IMR-90 (cell line): ENCODE results near the gene SATB2. TPM values are rescaled to one million over a fixed set of nuclear protein-coding genes. Genes with fewer than 3 reads are reported as not detected.

ENCODE experiments used
- ATAC-seq: fragments of 200-7000 bp; cut with Tn5 transposase; 2 replicates; pipeline ENCODE4 v1.9.1; 2020; ENCODE audit warnings: low read depth, mild to moderate bottlenecking, moderate library complexity
- BruUV-seq: library from RNA; stranded (reverse); fragments of 400-500 nt; replicated peaks from 2 replicates; lab custom pipeline; 2021; lab: Mats Ljungman, UMichigan
- CTCF ChIA-PET: fragments of 300-600 bp; formaldehyde crosslinking; extraction: SDS; loops from one replicate; lab custom pipeline; 2021; ENCODE audit warnings: antibody characterized with exemption; lab: Yijun Ruan, JAX
- POLR2A ChIA-PET: fragments of 300-600 bp; sonication (Branson Sonifier 250); formaldehyde crosslinking; loops from one replicate; lab custom pipeline; 2022; ENCODE audit warnings: antibody characterized with exemption; ENCODE audit not compliant: unreplicated experiment; lab: Charles Lee
- DNase-seq: peaks from one replicate; pipeline ENCODE4 v3.0.0; 2013
- H2AFZ ChIP-seq: replicated peaks from 2 replicates; pipeline ENCODE3; 2013; ENCODE audit warnings: low read length, mild to moderate bottlenecking; ENCODE audit not compliant: poor library complexity
- H2AK5ac ChIP-seq: 2 replicates; pipeline ENCODE4 v1.6.1; 2013; ENCODE audit warnings: low read depth, low read length, inconsistent platforms
- H2AK9ac ChIP-seq: replicated peaks from 2 replicates; pipeline ENCODE3; 2013; ENCODE audit warnings: mild to moderate bottlenecking, low read depth, low read length, moderate library complexity; ENCODE audit not compliant: poor library complexity
- H2BK120ac ChIP-seq: 2 replicates; pipeline ENCODE4 v1.6.1; 2013; ENCODE audit warnings: low read depth, low read length, inconsistent platforms
- H2BK15ac ChIP-seq: 3 replicates; pipeline ENCODE4 v1.6.1; 2013; ENCODE audit warnings: low read depth, low read length, inconsistent platforms
- H2BK20ac ChIP-seq: 2 replicates; pipeline ENCODE4 v1.6.1; 2013; ENCODE audit warnings: low read depth, mild to moderate bottlenecking, inconsistent platforms, low read length, moderate library complexity
- H2BK5ac ChIP-seq: 2 replicates; pipeline ENCODE4 v1.6.1; 2013; ENCODE audit warnings: mild to moderate bottlenecking, low read depth, low read length, inconsistent platforms; ENCODE audit not compliant: poor library complexity, severe bottlenecking
- H3K14ac ChIP-seq: replicated peaks from 2 replicates; pipeline ENCODE4 v1.6.1; 2013; ENCODE audit warnings: low read depth, low read length, inconsistent platforms
- H3K18ac ChIP-seq: 2 replicates; pipeline ENCODE4 v1.6.1; 2013; ENCODE audit warnings: low read depth, low read length, control low read depth
- H3K23ac ChIP-seq: 2 replicates; pipeline ENCODE4 v1.6.1; 2013; ENCODE audit warnings: low read depth, low read length, inconsistent platforms
- H3K27ac ChIP-seq: 2 replicates; pipeline ENCODE4 v1.5.1; 2013; ENCODE audit warnings: mild to moderate bottlenecking, control low read depth, low read length; ENCODE audit not compliant: insufficient read depth
- H3K27me3 ChIP-seq: 2 replicates; pipeline ENCODE4 v1.6.1; 2013; ENCODE audit warnings: low read length; ENCODE audit not compliant: control insufficient read depth, insufficient read depth
- H3K36me3 ChIP-seq: 2 replicates; pipeline ENCODE4 v1.6.1; 2013; ENCODE audit warnings: low read length, mixed read lengths; ENCODE audit not compliant: control insufficient read depth, insufficient read depth
- H3K4ac ChIP-seq: 2 replicates; pipeline ENCODE4 v1.6.1; 2013; ENCODE audit warnings: low read depth, low read length, inconsistent platforms
- H3K4me1 ChIP-seq: 2 replicates; pipeline ENCODE4 v1.6.1; 2013; ENCODE audit warnings: low read length, mixed read lengths; ENCODE audit not compliant: control insufficient read depth, insufficient read depth
- H3K4me2 ChIP-seq: 2 replicates; pipeline ENCODE4 v1.6.1; 2013; ENCODE audit warnings: low read depth, mild to moderate bottlenecking, control low read depth, low read length, moderate library complexity
- H3K4me3 ChIP-seq: 2 replicates; pipeline ENCODE4 v1.5.1; 2013; ENCODE audit warnings: low read depth, mild to moderate bottlenecking, control low read depth, low read length, moderate library complexity; ENCODE audit not compliant: insufficient read depth
- H3K56ac ChIP-seq: 2 replicates; pipeline ENCODE4 v1.6.1; 2013; ENCODE audit warnings: low read length, inconsistent platforms; ENCODE audit not compliant: insufficient read depth; ENCODE audit errors: extremely low read depth
- H3K79me1 ChIP-seq, 2 experiments: 2 replicates each; pipeline ENCODE4 v1.6.1; 2013; ENCODE audit warnings: low read length in 2 of 2, inconsistent platforms in 1 of 2, low read depth in 1 of 2
- H3K9ac ChIP-seq: 2 replicates; pipeline ENCODE4 v1.6.1; 2013; ENCODE audit warnings: low read depth, low read length, control low read depth
- H3K9me1 ChIP-seq: 2 replicates; pipeline ENCODE4 v1.6.1; 2013; ENCODE audit warnings: low read length, inconsistent platforms; ENCODE audit not compliant: insufficient read depth
- H3K9me3 ChIP-seq: 2 replicates; pipeline ENCODE4 v1.6.1; 2013; ENCODE audit warnings: low read length; ENCODE audit not compliant: control insufficient read depth, insufficient read depth
- H4K20me1 ChIP-seq: 2 replicates; pipeline ENCODE4 v1.6.1; 2013; ENCODE audit warnings: low read length, inconsistent platforms; ENCODE audit not compliant: insufficient read depth
- H4K5ac ChIP-seq: 2 replicates; pipeline ENCODE4 v1.6.1; 2013; ENCODE audit warnings: mild to moderate bottlenecking, low read depth, low read length, control low read depth
- H4K8ac ChIP-seq, 2 experiments: 2 replicates each; pipeline ENCODE4 v1.6.1; 2013; ENCODE audit warnings: low read depth in 2 of 2, low read length in 2 of 2, control low read depth in 1 of 2, inconsistent platforms in 1 of 2
- H4K91ac ChIP-seq: 2 replicates; pipeline ENCODE4 v1.6.1; 2013; ENCODE audit warnings: low read depth, low read length, inconsistent platforms; ENCODE audit not compliant: insufficient read depth
- ELK1 ChIP-seq: fragments of 150-350 bp; IDR thresholded peaks from 2 replicates; pipeline ENCODE4 v1.6.1; 2016; ENCODE audit warnings: low read depth, mild to moderate bottlenecking, low read length, moderate library complexity, borderline replicate concordance
- FOS ChIP-seq: fragments of 150-350 bp; IDR thresholded peaks from 2 replicates; pipeline ENCODE4 v1.6.1; 2016; ENCODE audit warnings: low read depth, low read length
- MAFK ChIP-seq: IDR thresholded peaks from 2 replicates; pipeline ENCODE4 v1.6.1; 2012; ENCODE audit warnings: low read depth, low read length, improper control_type of control experiment
- MAZ ChIP-seq: IDR thresholded peaks from 2 replicates; pipeline ENCODE4 v1.6.1; 2012; ENCODE audit warnings: low read depth, mild to moderate bottlenecking, low read length, improper control_type of control experiment, moderate library complexity, borderline replicate concordance
- NFE2L2 ChIP-seq: fragments of 150-350 bp; IDR thresholded peaks from 2 replicates; pipeline ENCODE4 v1.6.1; 2016; ENCODE audit warnings: low read depth, mild to moderate bottlenecking, low read length
- POLR2A ChIP-seq: IDR thresholded peaks from 2 replicates; pipeline ENCODE4 v1.6.1; 2012; ENCODE audit warnings: mild to moderate bottlenecking, low read depth, low read length
- RAD21 ChIP-seq: IDR thresholded peaks from 2 replicates; pipeline ENCODE4 v1.6.1; 2012; ENCODE audit warnings: low read length, improper control_type of control experiment
- RFX5 ChIP-seq: IDR thresholded peaks from 2 replicates; pipeline ENCODE4 v1.8.0; 2012; ENCODE audit warnings: low read depth, mild to moderate bottlenecking, low read length, moderate library complexity
- USF2 ChIP-seq: fragments of 150-350 bp; IDR thresholded peaks from 2 replicates; pipeline ENCODE4 v1.6.1; 2017; ENCODE audit warnings: mild to moderate bottlenecking, antibody characterized with exemption, low read length, low read depth
- WGBS, 2 experiments: methylation state at CpG; one replicate each; pipeline versions ENCODE4 v1.1.5 to v1.1.7; 2013; ENCODE audit warnings: missing lambda C conversion rate in 2 of 2; ENCODE audit not compliant: insufficient read length in 1 of 2; ENCODE audit errors: extremely low coverage in 2 of 2; 5-methylcytosine and 5-hydroxymethylcytosine counted together
- dilution Hi-C: fragments of 300-500 bp; cut with HindIII; formaldehyde crosslinking; loops from one replicate; pipeline ENCODE4 v1.14.3; 2018; ENCODE audit warnings: low sequenced_read_pairs; ENCODE audit not compliant: unreplicated experiment
- in situ Hi-C: fragments of 300-500 bp; cut with MboI; formaldehyde crosslinking; loops from 3 replicates; pipeline ENCODE4 v1.14.3; 2019; ENCODE audit warnings: low sequenced_read_pairs, inconsistent platforms, mixed read lengths
- intact Hi-C: fragments of 100-400 bp; cut with micrococcal nuclease; formaldehyde crosslinking; loops from 2 replicates; pipeline ENCODE4 v1.10.0; 2022
- polyA plus RNA-seq, 3 experiments: library from polyadenylated mRNA; depleted of rRNA; stranded (reverse); fragments of >200 nt; gene quantifications; 2 replicates each; pipeline ENCODE4 v1.2.3, GENCODE V29; 2012; ENCODE audit warnings: low replicate concordance in 1 of 3
- total RNA-seq: library from RNA; depleted of rRNA; stranded (reverse); fragments of >200 nt; gene quantifications from 2 replicates; pipeline ENCODE4 v1.2.3, GENCODE V29; 2012

Gene SATB2
- total and polyA plus RNA-seq, 2 of the 4 experiments (the other 2 are of a cell fraction), result 6.2 to 8.4 TPM

- H3K4ac ChIP-seq, result no peak overlapping the region
- H4K8ac ChIP-seq, result no peak overlapping the region
- H4K91ac ChIP-seq, result no peak overlapping the region
- in situ Hi-C loops (no loop called here), dilution Hi-C loops (no loop called here), intact Hi-C loops (no loop called here)
- H3K79me1 ChIP-seq, result peaks cover 0 to 3% of the 10 kb centered on the region in 2 experiments; a peak in 1 of 4 replicates
- no TSS peak for BruUV-seq
- H2BK5ac ChIP-seq, result no peak overlapping the region
- no CpG with 5 or more reads among the region's 2 CpGs for WGBS, 2 experiments
- H3K27ac ChIP-seq, result no peak overlapping the region
- H3K14ac ChIP-seq, result no peak overlapping the region
- H2AK9ac ChIP-seq, result no peak overlapping the region
- H3K4me1 ChIP-seq, result no peaks in the 10 kb centered on the region
- H2AFZ ChIP-seq, result no peak overlapping the region
- no peak overlapping the region for H3K18ac ChIP-seq
- no peak overlapping the region for H3K9ac ChIP-seq
- no peak overlapping the region for H2BK20ac ChIP-seq
- ATAC-seq (no peak; the same call in 1 of the 2 replicates), DNase-seq (no peak)
- H2BK15ac ChIP-seq, result no peak overlapping the region
- no peak overlapping the region for H2AK5ac ChIP-seq
- no peaks in the 10 kb centered on the region for H3K36me3 ChIP-seq
- no peak overlapping the region for H3K56ac ChIP-seq
- no peaks in the 10 kb centered on the region for H3K9me3 ChIP-seq
- H2BK120ac ChIP-seq, result no peak overlapping the region
- CTCF ChIA-PET, result no interaction called here
- no peak for TF ChIP-seq FOS
- TF ChIP-seq RFX5, result no peak
- no peak for TF ChIP-seq NFE2L2
- no peak for TF ChIP-seq POLR2A
- TF ChIP-seq MAFK, result no peak
- no peak for TF ChIP-seq RAD21
- TF ChIP-seq USF2, result no peak
- TF ChIP-seq ELK1, result no peak
- TF ChIP-seq MAZ, result no peak
- no peaks in the 10 kb centered on the region for H3K27me3 ChIP-seq
- no peak overlapping the region for H4K5ac ChIP-seq
- H3K4me3 ChIP-seq, result no peak overlapping the region
- no peak overlapping the region for H3K23ac ChIP-seq
- no peaks in the 10 kb centered on the region for H4K20me1 ChIP-seq
- H3K4me2 ChIP-seq, result no peak overlapping the region
- H3K9me1 ChIP-seq, result no peaks in the 10 kb centered on the region
- POLR2A ChIA-PET, result no interaction called here
Measured at GRCh38 chr2:199336546-199336945, 121.2 kb downstream of the SATB2 start.
